GM23338 (cell line): ENCODE results near the gene PLEKHG4B.

Source experiments
- CTCF ChIP-seq, 2 experiments: fragments of 200-600 bp in 1 of 2; sonication (generic) in 1 of 2; conservative IDR thresholded peaks; 2 replicates each; pipeline versions ENCODE4 v1.5.1 to v1.6.1; 2016 to 2017; ENCODE audit warnings: antibody characterized with exemption in 2 of 2, low read depth in 2 of 2, mild to moderate bottlenecking in 2 of 2, moderate library complexity in 1 of 2
- POLR2AphosphoS5 ChIP-seq: IDR thresholded peaks from 2 replicates; pipeline ENCODE4 v1.6.1; 2016; ENCODE audit warnings: antibody characterized with exemption, low read depth

GRCh38 chr5:181160-181559, 89.2 kb downstream of the PLEKHG4B start:
- TF ChIP-seq CTCF (conservative IDR thresholded peaks at IDR 0.05; ENCODE audit: low read depth in 2 of 2): no peak
- no peak for TF ChIP-seq POLR2AphosphoS5
